ENCODE results near the gene MNX1. TPM values are rescaled to one million over a fixed set of nuclear protein-coding genes. Genes with fewer than 3 reads are reported as not detected.

Gene MNX1
- total and polyA plus RNA-seq, 9 of the 15 experiments (the other 6 are each of a cell fraction or from before 2014, with no cell fraction given) = 0.15 to 8.0 (median 1.4) TPM

GRCh38 chr7:156999958-157000726 lies 10.3 kb downstream of the MNX1 start (continued):
- TF ChIP-seq ZNF79 (CRISPR knock-in tag; IDR thresholded peaks at IDR 0.05; ENCODE audit: low read depth) (no peak), ZNF197 (CRISPR knock-in tag; IDR thresholded peaks at IDR 0.05; ENCODE audit: low read depth) (no peak), ZBTB17 (CRISPR knock-in tag; IDR thresholded peaks at IDR 0.05) (no peak), ZFP30 (CRISPR knock-in tag; IDR thresholded peaks at IDR 0.05; ENCODE audit: borderline replicate concordance) (no peak), DPF2 (IDR thresholded peaks at IDR 0.05) (no peak), SPI1 (IDR thresholded peaks at IDR 0.05; ENCODE audit: borderline replicate concordance, low read depth, low read length) (no peak), SRSF7 (optimal IDR thresholded peaks at IDR 0.05; ENCODE audit: low read depth, low read length) (no peak), GTF2E2 (tag; IDR thresholded peaks at IDR 0.05) (peak; percentile 50; the same call in 1 of the 2 replicates), CTCFL (IDR thresholded peaks at IDR 0.05; ENCODE audit: borderline replicate concordance, insufficient read depth, low read depth, low read length, poor library complexity, severe bottlenecking) (no peak), EGR1 (conservative IDR thresholded peaks at IDR 0.05) (0 out of 2 replicates have a peak, but pooled peaks have one; percentile 8), GATAD2B (IDR thresholded peaks at IDR 0.05; ENCODE audit: borderline replicate concordance) (no peak), MXI1 (IDR thresholded peaks at IDR 0.05; ENCODE audit: low read depth, low read length) (no peak), ZBTB34 (CRISPR knock-in tag; IDR thresholded peaks at IDR 0.05) (no peak), MECOM (CRISPR knock-in tag; IDR thresholded peaks at IDR 0.05) (no peak), PTRF (tag; IDR thresholded peaks at IDR 0.05) (no peak), TCF7 (IDR thresholded peaks at IDR 0.05; ENCODE audit: borderline replicate concordance) (no peak), NR2C1 (IDR thresholded peaks at IDR 0.05) (no peak), NR2C1 (tag; IDR thresholded peaks at IDR 0.05) (no peak), POLR3G (IDR thresholded peaks at IDR 0.05; ENCODE audit: extremely low read depth, insufficient read length, insufficient replicate concordance) (no peak), ZNF165 (CRISPR knock-in tag; IDR thresholded peaks at IDR 0.05; ENCODE audit: borderline replicate concordance) (no peak), HMBOX1 (IDR thresholded peaks at IDR 0.05) (no peak), RNF2 (IDR thresholded peaks at IDR 0.05) (no peak), VEZF1 (CRISPR knock-in tag; IDR thresholded peaks at IDR 0.05) (peak; percentile 87), ZNF785 (CRISPR knock-in tag; IDR thresholded peaks at IDR 0.05) (no peak), SRSF9 (IDR thresholded peaks at IDR 0.05; ENCODE audit: borderline replicate concordance, low read depth, low read length) (no peak)
